GM18517 (cell line): Measurements from ENCODE around the gene PIF1.
A peak's percentile ranks its signal among the peaks of the same experiment; 100 is the strongest.
"Not testable (repeated sequence)": the region's sequence is repeated elsewhere in the genome, so short reads cannot be mapped to it uniquely, and the experiment has no call there.

Source experiments
- ATAC-seq: cut with Tn5 transposase; IDR thresholded peaks from one replicate; pipeline ENCODE4 v1.9.1; 2021; ENCODE audit warnings: mild to moderate bottlenecking, moderate library complexity; ENCODE audit not compliant: unreplicated experiment

Gene PIF1

DNA sequence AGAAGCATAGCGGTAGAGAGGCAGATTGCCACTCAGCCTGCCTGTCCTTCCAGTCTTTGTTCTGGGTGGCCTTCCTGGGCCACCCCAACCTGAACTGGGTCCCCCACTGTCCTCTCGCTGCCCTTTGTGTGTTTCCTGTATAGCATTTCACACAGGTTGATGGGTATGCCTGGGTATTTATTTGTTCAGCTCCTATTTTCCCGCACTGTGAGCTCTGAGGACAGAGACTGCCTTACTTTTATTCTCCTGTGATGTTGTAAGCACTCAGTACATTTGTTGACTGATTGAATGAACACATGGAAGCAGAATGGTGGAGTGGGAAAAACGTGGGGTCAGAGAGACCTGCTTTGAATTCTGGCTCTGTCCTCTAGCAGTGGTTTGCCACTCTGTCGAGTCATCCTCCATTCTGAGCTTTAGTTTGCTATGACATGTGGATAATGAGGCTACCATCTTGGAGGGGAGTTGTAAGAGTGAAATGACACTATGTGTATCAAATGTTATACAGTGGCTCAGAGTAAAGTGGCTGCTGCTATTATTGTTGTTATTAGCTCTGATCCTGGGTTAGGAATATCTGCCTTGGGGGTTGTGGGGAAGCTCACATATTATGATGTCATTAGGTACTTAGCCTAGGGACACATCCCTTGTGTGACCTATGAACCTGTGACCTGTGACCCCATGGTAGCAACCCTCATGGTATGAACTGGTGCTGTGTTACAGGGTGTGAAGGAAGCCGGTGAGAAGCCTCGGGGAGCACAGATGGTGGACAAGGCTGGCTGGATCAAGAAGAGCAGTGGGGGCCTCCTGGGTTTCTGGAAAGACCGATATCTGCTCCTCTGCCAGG, 22.6 kb upstream of the PIF1 start:
- no peak for ATAC-seq

- ATAC-seq, result no peak
Observed at GRCh38 chr15:64847448-64847847, 22.0 kb upstream of the PIF1 start.

DNA sequence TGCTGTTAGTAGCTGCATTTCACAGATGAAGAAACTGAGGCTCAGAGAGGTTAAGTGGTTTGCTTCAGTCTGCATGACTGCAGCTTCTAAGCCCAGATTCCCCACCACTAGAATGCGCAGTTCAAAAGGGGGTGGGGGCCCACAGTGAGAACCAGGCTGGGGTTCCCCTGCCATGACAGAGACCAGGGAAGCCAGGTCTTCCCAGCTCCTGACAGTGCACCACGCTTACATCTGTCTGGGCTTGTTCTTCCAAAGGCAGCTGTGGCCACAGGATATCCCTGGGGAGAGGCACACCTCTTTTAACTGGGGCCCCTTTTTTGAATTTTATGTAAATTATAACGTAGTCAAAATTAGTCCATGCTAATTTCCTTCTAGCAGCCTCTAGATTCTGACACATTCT, 21.6 kb upstream of the PIF1 start:
- no peak for ATAC-seq

DNA sequence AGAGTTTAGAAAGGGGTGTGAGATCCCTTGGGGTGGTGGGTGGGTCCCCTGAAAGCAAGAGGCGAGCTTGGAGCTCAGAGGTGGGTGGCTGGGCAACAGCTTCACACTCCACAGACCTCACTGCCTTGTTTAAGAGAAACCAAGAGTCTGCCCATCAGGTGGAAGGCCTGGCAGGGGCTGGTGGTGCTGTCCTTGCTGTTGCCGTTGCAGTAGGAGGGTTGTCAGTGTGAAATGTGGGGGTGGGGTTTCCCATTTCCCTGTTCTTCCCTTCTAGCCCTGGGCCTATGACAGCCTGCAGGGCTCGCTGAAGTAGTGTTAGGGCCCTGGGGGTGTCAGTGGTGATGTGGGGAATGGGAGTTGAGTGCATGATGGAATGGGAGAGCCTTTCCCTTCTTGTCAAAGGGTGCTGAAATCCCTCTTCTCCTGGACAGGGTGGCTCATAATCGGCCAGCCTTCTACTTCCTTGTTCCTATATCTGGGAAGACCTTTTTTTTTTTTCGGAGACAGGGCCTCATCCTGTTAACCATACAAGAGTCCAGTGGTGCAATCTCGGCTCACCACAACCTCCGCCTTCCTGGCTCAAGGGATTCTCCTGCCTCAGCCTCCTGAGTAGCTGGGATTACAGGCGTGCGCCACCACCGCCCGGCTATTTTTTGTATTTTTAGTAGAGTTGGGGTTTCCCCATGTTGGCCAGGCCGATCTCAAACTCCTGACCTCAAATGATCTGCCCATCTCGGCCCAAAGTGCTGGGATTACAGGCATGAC, 20.6 kb upstream of the PIF1 start:
- ATAC-seq, result no peak

DNA sequence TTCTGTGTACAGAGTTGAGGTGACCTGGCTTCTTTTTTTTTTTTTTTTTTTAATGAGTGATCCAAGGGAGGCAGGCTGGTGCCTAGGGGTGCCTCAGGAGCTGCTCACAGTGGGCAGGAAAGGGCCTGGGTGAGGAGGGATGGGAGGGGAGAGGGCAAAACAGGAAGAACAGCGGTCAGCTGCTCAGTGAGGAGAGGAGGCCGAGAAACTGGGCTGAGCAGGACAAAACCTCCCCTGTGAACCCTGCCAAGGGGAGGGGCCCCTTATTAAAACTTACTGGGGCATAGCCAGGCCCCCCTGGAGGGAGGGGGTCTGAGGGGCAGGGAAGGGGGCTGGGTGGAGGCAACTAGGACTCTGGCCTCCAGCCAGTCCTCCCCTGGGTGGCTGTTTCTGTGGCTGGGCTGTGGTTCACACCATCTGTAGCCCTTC, 19.8 kb upstream of the PIF1 start:
- ATAC-seq, result no peak

DNA sequence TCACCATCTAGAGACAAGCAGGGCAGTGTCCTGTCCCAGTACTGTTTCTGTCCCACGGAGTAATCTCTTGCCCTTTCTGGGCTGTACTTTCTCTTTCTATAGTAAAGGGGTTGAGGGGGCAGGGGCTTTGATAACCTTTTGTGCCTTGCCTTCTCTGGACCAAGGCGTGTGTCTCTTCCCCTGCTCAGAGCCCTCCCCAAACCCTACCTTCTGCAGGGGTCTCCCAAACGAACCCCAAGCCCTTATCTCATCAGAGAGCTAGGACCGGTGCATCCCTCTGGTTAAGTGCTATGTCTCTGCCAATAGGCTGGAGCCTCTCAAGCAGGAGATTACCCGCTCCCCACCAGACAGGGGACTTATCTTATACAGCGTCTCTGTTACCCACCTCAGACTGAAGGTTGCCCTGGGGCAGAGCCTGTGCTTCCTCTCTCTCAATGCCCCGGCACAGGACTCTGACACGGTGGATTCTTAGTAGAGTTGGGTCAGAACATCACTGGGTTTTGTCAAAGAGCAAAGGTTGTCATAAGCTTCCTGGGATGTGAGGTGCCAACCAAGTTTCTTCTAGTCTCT, 19.2 kb upstream of the PIF1 start:
- no peak for ATAC-seq

DNA sequence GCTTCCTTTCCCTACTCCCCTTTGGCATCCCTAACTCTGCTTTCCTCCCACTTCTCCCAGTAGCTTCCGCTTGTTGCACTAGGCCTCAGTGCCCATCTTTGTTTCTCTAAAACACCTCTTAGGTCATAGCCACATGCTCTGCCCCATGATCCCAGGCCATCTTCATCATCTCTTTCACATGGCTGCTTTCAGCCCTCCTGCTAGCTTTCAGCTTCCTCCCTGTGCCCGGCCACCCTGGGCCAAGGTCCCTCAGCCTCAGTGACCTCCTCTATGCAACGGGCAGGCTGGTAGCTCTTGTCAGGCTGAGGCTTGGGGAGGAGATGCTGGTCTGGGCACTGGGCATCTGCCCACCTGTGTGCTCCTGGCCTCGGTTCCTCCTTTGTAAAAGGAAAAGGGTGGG, 18.5 kb upstream of the PIF1 start:
- no peak for ATAC-seq

DNA sequence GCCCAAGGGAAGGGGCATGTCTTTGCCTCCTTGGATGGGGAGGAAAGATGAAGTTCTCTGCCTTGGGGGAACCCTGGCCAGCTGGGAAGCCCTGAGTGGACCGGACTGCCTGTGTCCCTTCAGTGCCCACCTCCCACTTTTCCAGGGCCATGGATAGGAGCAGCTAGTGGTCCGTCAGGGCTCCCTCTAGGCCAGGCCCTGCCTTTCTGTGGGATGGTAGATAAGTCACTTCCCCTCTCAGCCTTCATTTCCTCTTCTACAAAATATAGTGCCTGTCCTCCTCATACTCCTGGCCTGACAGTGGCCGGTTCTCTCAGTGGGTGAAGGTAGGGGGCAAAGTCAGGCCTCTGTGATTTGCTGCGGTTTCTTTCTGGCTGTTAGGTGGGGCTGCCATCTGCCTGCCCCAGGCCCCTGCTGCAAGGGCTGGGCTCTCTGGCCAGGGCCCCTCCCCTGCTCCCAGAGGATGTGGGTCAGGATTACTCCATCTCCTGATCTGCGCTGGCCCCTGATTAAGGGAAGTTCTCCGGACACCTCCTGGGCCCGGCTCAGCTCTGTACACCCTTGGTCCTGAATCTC, 17.6 kb upstream of the PIF1 start:
- no peak for ATAC-seq

GRCh38 chr15:64842096-64842939, 16.9 kb upstream of the PIF1 start:
- ATAC-seq, result no peak

DNA sequence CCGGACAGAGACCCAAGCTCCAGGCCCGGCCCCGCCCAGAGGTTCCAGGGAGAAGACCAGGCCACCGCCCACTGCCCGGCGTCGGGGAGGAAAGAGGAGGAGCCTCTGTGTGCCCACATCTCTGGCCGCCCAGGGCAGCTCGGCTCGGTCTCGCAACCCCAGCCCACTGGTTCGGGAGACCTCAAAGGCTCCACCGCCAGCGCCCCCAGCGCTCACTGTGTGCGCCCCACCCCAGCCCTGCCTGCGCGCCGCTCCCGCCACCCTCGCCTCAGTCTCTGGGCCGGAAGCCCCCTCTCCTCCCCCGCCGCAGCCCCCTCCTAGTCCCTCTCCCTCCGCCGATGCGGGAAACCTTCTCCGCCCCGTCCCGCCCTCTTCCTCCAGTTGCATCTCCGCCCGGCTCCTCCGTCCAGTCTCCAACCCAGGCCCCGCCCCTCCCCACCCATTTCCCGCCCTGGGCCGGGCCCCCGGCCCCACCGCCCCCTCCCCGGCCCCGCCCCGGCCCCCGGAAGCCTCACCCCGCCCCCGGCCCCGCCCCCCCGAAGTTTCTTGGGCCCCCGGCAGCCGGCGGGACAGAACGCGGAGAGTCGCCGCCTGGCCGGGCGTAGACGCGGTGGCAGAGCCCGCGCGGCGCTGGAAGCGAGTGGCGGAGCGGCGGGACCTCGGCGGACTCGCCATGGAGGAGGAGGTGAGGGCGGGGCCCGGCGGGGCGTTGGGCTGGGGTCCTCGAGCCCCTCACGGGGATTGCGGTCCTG, 16.1 kb upstream of the PIF1 start, which contains the start of gene PLEKHO2:
Gene PLEKHO2, plus strand, starts transcription at position 572 of the 752 bp plus-strand sequence. Its CDS starts 102 bp downstream, at position 674.
- ATAC-seq, result peak; percentile 58

GRCh38 chr15:64841060-64841343, 15.6 kb upstream of the PIF1 start:
- ATAC-seq, result no peak

DNA sequence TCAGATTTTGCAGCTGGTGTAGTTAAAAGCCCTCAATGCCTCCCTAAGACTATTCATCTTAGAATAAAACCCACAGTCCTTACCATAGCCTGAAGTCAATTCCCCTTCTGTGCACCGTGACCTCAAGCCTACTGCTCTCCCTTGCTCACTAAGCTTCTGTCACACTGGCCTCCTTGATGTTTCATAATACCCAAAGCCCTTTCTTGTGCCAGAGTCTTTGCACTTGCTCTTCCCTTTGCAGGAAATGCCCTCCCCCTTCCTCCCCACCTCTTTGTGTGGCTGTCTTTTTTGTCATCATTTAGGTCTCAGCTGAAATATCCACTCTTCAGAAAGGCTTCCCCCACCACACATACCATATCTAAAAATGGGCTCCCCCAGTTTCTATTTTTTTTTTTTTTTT, 12.1 kb upstream of the PIF1 start:
- ATAC-seq, result no peak

DNA sequence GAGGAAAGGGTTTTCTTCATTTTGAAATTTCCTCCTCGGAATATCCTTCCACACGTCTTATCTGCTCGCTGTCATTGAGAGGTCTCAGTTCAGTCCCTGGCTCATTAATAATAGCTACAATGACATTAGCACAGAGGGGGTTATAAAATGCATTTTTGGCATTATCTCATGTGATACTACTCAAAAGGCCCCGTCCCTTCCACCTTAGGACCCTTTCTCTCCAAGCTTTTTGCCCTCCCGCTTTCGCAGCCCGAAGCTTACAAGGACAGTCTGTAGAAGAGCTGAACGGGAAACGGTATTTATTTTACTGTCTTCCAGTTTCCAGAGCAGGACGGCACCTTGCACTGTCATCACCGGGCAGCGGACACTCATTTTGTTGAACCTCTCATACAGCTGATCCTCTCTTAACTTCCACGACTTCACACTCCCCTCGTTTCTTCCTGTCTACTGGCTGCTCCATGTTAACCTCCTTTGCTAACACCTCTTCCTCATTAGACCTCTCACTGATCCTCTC, 10.6 kb upstream of the PIF1 start:
- ATAC-seq, result no peak

GRCh38 chr15:64833690-64834089, 8.2 kb upstream of the PIF1 start:
- ATAC-seq, result no peak

DNA sequence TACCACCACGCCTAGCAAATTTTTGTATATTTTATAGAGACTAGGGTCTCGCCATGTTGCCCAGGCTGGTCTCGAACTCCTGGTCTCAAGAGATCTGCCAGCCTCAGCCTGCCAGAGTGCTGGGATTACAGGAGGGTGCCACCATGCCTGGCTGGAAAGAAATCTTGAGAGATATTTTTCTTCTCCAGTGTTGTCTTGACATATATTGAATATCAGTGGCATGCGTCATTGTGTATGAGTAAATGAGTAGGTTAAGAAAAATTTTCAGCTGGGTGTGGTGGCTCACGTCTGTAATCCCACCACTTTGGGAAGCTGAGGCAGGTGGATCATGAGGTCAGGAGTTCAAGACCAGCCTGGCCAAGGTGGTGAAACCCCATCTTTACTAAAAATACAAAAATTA, 3.5 kb upstream of the PIF1 start:
- no peak for ATAC-seq

DNA sequence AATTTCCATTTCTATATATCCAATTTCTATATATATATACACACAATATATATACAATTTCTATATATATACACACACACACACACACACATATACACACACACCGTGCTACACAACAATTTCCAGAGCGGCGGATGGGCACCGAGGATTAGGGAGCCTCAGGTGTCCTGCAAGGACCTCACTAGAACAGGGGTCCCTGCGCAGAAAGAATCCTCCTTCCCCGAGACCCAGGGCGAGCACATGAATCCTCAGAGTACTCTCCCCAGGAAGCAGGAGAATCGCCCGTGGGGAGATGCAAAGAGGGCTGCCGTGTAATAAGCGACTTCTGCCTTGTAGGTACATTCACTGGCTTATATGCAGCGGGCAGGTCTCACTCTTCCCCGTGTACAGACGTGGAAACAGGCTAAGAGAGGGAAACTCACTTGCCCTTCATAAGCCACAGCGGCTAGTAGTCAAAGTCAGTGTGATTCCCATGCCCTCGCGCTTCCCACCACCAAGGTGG, 467 bp downstream of the PIF1 start:
- no peak for ATAC-seq

DNA sequence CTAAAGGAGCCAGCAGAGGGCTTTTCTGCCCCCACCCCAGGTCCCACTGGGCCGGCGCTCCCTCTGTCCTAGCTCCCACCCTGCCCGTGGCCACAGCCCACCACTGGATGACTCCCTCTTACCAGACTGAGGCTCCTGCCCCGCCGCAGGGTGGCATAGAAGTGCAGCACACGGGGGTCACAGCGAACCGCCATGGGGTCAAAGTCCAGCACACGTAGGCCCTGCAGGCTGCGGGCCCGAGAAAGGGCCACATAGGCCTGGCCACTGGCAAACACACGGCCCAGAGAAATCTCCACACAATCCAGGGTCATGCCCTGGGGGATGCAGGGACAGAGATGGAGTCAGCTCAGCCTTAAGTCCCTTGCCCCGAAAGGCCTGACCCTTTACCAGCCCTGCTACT, 9.0 kb downstream of the PIF1 start:
- no peak for ATAC-seq

DNA sequence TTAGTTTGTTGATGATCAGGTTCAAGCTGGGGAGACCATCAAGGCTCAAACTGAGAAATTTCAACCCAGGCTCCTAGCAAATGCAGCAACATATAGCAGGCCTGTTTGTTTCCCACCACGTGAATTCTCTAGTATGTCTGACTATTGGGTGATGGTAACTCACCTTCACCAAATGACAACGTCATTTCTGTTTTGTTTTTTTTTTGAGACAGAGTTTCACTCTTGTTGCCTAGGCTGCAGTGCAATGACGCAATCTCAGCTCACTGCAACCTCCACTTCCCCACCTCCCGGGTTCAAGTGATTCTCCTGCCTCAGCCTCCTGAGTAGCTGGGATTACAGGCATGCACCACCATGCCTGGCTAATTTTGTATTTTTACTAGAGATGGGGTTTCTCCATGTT, 10.5 kb downstream of the PIF1 start:
- ATAC-seq, result not testable (repeated sequence)

DNA sequence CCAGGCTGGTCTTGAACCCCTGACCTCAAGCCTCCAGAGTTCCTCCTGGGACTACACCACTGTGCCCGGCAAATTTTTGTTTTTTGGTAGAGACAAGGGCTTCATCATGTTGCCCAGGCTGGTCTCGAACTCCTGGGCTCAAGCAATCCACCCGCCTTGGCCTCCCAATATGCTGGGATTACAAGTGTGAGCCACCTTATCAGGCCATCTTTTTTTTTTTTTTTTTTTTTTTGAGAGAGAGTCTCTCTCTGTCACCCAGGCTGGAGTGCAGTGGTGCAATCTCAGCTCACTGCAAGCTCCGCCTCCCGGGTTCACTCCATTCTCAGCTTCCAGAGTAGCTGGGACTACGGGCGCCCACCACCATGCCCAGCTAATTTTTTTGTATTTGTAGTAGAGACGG, 11.2 kb downstream of the PIF1 start:
- not testable (repeated sequence) for ATAC-seq

- no peak for ATAC-seq
Observed at GRCh38 chr15:64813075-64813474, 12.4 kb downstream of the PIF1 start.
